PC-9 (cell line): Measurements from ENCODE around the gene RPS14. TPM values are rescaled to one million over a fixed set of nuclear protein-coding genes. Genes with fewer than 3 reads are reported as not detected.
"Not testable (repeated sequence)": the region's sequence is repeated elsewhere in the genome, so short reads cannot be mapped to it uniquely, and the experiment has no call there.

Experiments
- BruUV-seq: library from RNA; stranded (reverse); fragments of 400-500 nt; replicated peaks from 2 replicates; lab custom pipeline; 2021; lab: Mats Ljungman, UMichigan
- CTCF ChIA-PET: fragments of 300-600 bp; sonication (Branson Sonifier 250); formaldehyde crosslinking; loops from one replicate; lab custom pipeline; 2022; ENCODE audit warnings: antibody characterized with exemption; lab: Charles Lee
- POLR2A ChIA-PET: fragments of 300-600 bp; sonication (Branson Sonifier 250); formaldehyde crosslinking; loops from one replicate; lab custom pipeline; 2022; ENCODE audit warnings: antibody characterized with exemption; ENCODE audit not compliant: unreplicated experiment; lab: Charles Lee
- DNase-seq, 2 experiments: peaks; one replicate each; pipeline versions ENCODE4 v3.0.0 to v3.0.0-alpha.2; 2015 to 2022; ENCODE audit warnings: mixed read lengths in 1 of 2
- H2AFZ ChIP-seq: fragments of 200-600 bp; sonication (generic); 2 replicates; pipeline ENCODE4 v1.8.1; 2017; ENCODE audit warnings: antibody characterized with exemption
- H3F3A ChIP-seq: fragments of 200-600 bp; sonication (generic); 2 replicates; pipeline ENCODE4 v1.8.1; 2017; ENCODE audit warnings: antibody characterized with exemption, mild to moderate bottlenecking, low read depth; ENCODE audit not compliant: insufficient read depth
- H3K27ac ChIP-seq: fragments of 200-600 bp; sonication (generic); 2 replicates; pipeline ENCODE4 v1.6.1; 2016; ENCODE audit warnings: mixed run types
- H3K27me3 ChIP-seq: fragments of 200-600 bp; sonication (generic); 2 replicates; pipeline ENCODE4 v1.6.1; 2016; ENCODE audit warnings: low read depth, mixed run types; ENCODE audit not compliant: insufficient read depth
- H3K36me3 ChIP-seq: fragments of 200-600 bp; sonication (generic); 2 replicates; pipeline ENCODE4 v1.6.1; 2016; ENCODE audit warnings: low read depth, mixed run types
- H3K4me1 ChIP-seq: fragments of 200-600 bp; sonication (generic); replicated peaks from 2 replicates; pipeline ENCODE4 v1.6.1; 2016; ENCODE audit warnings: mixed run types; ENCODE audit not compliant: insufficient read depth
- H3K4me2 ChIP-seq: fragments of 200-600 bp; sonication (generic); 2 replicates; pipeline ENCODE4 v1.6.1; 2017; ENCODE audit warnings: mixed run types
- H3K4me3 ChIP-seq: fragments of 200-600 bp; sonication (generic); 2 replicates; pipeline ENCODE4 v1.6.1; 2016; ENCODE audit warnings: mixed run types
- H3K79me2 ChIP-seq: fragments of 200-600 bp; sonication (generic); 2 replicates; pipeline ENCODE4 v1.6.1; 2017; ENCODE audit warnings: low read depth, mixed run types
- H3K9me2 ChIP-seq: fragments of 200-600 bp; sonication (generic); 2 replicates; pipeline ENCODE4 v1.8.1; 2017; ENCODE audit warnings: mild to moderate bottlenecking; ENCODE audit not compliant: insufficient read depth
- H3K9me3 ChIP-seq: fragments of 200-600 bp; sonication (generic); 2 replicates; pipeline ENCODE4 v1.8.1; 2016; ENCODE audit warnings: low read depth; ENCODE audit not compliant: insufficient read depth
- H4K20me1 ChIP-seq: fragments of 200-600 bp; sonication (generic); 2 replicates; pipeline ENCODE4 v1.8.1; 2017; ENCODE audit not compliant: insufficient read depth
- EZH2 ChIP-seq: fragments of 200-600 bp; sonication (generic); IDR thresholded peaks from 2 replicates; pipeline ENCODE4 v1.8.0; 2017; ENCODE audit warnings: antibody characterized with exemption, low read depth
- intact Hi-C: fragments of 100-400 bp; cut with micrococcal nuclease; formaldehyde crosslinking; loops from one replicate; pipeline ENCODE4 v1.10.0; 2022; ENCODE audit not compliant: unreplicated experiment
- total RNA-seq: library from RNA; stranded (reverse); gene quantifications from 2 replicates; pipeline ENCODE4 v1.2.3, GENCODE V29; 2021
- TF ChIP-seq, protein P1 (sequence below): fragments of 200-600 bp; sonication (generic); conservative IDR thresholded peaks from 2 replicates; pipeline ENCODE4 v1.6.1; 2017; ENCODE audit warnings: mixed run types, antibody characterized with exemption, mild to moderate bottlenecking, moderate library complexity

The RPS14 gene
- total RNA-seq, 1 experiment from 2014 or later: 2,907 TPM

DNA sequence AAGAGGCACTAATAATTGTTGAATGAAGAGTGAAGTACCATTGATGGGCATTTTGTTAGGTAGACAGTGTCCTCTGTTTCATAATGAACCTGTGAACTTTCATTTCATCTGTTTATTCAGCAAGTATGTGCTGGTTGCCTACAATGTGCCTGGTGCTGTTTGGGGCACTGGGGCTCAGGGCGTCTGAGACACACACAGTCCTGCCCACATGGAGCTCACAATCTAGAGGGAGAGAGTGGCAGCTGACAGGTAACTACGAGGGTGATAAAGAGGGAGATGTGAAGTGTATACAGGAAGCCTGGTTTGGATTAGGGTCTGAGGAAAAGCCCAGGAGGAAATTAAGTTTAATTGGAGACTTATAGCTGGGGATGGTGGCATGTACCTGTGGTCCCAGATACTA lies 29.9 kb upstream of the RPS14 start:
- Histone ChIP-seq H3K79me2 (no peaks in the 10 kb centered on the region), H2AFZ (no peak overlapping the region), H3K27ac (no peak overlapping the region), H3K9me3 (no peaks in the 10 kb centered on the region), H4K20me1 (no peaks in the 10 kb centered on the region), H3K4me1 (peaks cover 10% of the 10 kb centered on the region), H3K9me2 (no peaks in the 10 kb centered on the region), H3K4me2 (no peak overlapping the region), H3K36me3 (no peaks in the 10 kb centered on the region), H3K4me3 (no peak overlapping the region), H3F3A (peaks cover 13% of the 10 kb centered on the region), H3K27me3 (no peaks in the 10 kb centered on the region)
- ChIA-PET POLR2A (no interaction called here), CTCF (no interaction called here)
- BruUV-seq: no TSS peak
- TF ChIP-seq, protein P1, sequence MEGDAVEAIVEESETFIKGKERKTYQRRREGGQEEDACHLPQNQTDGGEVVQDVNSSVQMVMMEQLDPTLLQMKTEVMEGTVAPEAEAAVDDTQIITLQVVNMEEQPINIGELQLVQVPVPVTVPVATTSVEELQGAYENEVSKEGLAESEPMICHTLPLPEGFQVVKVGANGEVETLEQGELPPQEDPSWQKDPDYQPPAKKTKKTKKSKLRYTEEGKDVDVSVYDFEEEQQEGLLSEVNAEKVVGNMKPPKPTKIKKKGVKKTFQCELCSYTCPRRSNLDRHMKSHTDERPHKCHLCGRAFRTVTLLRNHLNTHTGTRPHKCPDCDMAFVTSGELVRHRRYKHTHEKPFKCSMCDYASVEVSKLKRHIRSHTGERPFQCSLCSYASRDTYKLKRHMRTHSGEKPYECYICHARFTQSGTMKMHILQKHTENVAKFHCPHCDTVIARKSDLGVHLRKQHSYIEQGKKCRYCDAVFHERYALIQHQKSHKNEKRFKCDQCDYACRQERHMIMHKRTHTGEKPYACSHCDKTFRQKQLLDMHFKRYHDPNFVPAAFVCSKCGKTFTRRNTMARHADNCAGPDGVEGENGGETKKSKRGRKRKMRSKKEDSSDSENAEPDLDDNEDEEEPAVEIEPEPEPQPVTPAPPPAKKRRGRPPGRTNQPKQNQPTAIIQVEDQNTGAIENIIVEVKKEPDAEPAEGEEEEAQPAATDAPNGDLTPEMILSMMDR: no peak
- TF ChIP-seq EZH2: no peak
- intact Hi-C loops: loop anchor here (10.0 kb wide), 1 partner anchor 595 kb away; no protein-coding TSS in a partner anchor
- no peak for DNase-seq

DNA sequence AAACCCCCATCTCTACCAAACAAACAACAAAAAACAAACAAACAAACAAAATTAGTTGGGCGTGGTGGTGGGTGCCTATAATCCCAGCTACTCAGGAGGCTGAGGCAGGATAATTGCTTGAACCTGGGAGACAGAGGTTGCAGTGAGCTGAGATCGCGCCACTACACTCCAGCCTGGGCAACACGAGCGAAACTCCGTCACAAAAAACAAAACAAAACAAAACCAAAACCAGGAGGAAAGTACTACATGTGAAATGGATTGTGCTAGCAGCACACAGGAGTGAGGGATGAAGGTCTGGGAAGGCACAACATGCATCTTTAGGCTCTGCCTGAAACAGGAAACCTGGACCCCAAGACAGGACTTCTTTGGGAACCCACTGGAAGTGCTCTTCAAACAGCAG lies 27.0 kb upstream of the RPS14 start:
- H3K9me3 ChIP-seq, CTCF ChIA-PET, H3K4me2 ChIP-seq, POLR2A ChIA-PET, H3K36me3 ChIP-seq, H3K4me3 ChIP-seq, BruUV-seq, H3K27ac ChIP-seq, DNase-seq, H3K27me3 ChIP-seq, H3K79me2 ChIP-seq, H2AFZ ChIP-seq, H3K9me2 ChIP-seq, H4K20me1 ChIP-seq: not testable (repeated sequence)
- Histone ChIP-seq H3F3A (peaks cover 36% of the 10 kb centered on the region), H3K4me1 (peaks cover 32% of the 10 kb centered on the region)
- intact Hi-C loops: loop anchor here (10.0 kb wide), 1 partner anchor 598 kb away; no protein-coding TSS in a partner anchor

DNA sequence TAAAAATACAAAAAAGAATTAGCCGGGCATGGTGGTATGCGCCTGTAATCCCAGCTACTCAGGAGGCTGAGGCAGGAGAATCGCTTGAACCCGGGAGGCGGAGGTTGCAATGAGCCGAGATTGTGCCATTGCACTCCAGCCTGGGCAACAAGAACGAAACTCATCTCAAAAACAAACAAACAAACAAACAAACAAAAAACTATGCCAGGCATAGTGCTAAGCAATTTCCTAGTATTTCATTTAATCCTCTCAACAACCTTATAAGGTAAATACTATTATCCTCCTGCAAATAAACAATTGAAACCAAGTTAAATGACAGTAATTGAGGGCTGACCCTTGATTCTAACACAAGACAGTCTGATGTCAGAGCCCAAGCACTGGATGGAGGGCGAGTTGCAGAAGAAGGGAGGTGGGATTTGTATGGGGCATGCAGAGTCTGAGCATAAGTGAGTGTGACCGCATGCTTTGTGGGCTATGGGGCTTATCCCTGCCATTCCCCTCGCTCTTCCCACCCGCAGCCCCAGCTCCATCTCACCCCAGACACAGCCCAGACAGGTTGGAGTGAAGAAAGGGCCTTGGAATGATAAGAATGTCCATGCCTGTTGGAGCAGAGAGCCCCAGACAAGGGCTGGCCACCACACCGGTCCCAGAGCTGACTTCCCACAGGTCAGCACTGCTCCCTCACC lies 24.3 kb upstream of the RPS14 start:
- Histone ChIP-seq H3K4me2 (peak overlapping the region; percentile 76), H3K4me3 (no peak overlapping the region), H3K27ac (peak overlapping the region; percentile 92), H3K36me3 (no peaks in the 10 kb centered on the region), H3K9me2 (no peaks in the 10 kb centered on the region), H2AFZ (no peak overlapping the region), H4K20me1 (no peaks in the 10 kb centered on the region), H3K27me3 (no peaks in the 10 kb centered on the region), H3K9me3 (no peaks in the 10 kb centered on the region), H3K79me2 (no peaks in the 10 kb centered on the region), H3F3A (peaks cover 57% of the 10 kb centered on the region), H3K4me1 (peaks cover 59% of the 10 kb centered on the region)
- ChIA-PET POLR2A (interaction anchor here (0.5 to 1.9 kb wide), 9 partner anchors 10 to 44 kb away, joined by 3 to 17 read pairs (median 4); no protein-coding TSS in a partner anchor), CTCF (interaction anchor here (0.6 to 1.9 kb wide), 7 partner anchors 11 to 227 kb away, joined by 3 to 7 read pairs (median 4); partner anchors contain the start of genes RBM22 and SYNPO)
- TF ChIP-seq EZH2: no peak
- TF ChIP-seq, protein P1: no peak
- BruUV-seq: no TSS peak
- intact Hi-C loops: loop anchor here (1.0 to 10.0 kb wide), 6 partner anchors 11 to 601 kb away; partner anchors contain the start of gene SYNPO
- DNase-seq: peak; percentile 94 to 97
